HepG2 (cell line): ENCODE measurements around the gene PCYOX1L.

Experiments
- CHD4 ChIP-seq: fragments of 200-600 bp; sonication (generic); IDR thresholded peaks from 2 replicates; pipeline ENCODE4 v1.7.0; 2017; ENCODE audit warnings: mild to moderate bottlenecking, low read length, borderline replicate concordance
- EZH2 ChIP-seq: conservative IDR thresholded peaks from 2 replicates; pipeline ENCODE4 v1.6.1; 2012; ENCODE audit warnings: mild to moderate bottlenecking, low read depth, low read length, moderate library complexity
- HDAC1 ChIP-seq: sonication (generic); formaldehyde crosslinking; IDR thresholded peaks from 2 replicates; pipeline ENCODE4 v1.5.1; 2020; ENCODE audit warnings: mild to moderate bottlenecking, missing genetic modification reagents
- NCOR1 ChIP-seq: fragments of 200-600 bp; sonication (generic); IDR thresholded peaks from 2 replicates; pipeline ENCODE4 v1.7.0; 2017; ENCODE audit warnings: antibody characterized with exemption, low read length, borderline replicate concordance
- SALL2 ChIP-seq: sonication (generic); formaldehyde crosslinking; IDR thresholded peaks from 2 replicates; pipeline ENCODE4 v1.8.1; 2023; ENCODE audit warnings: mild to moderate bottlenecking, missing genetic modification reagents, inconsistent platforms
- SRSF9 ChIP-seq: fragments of 200-400 bp; formaldehyde crosslinking; IDR thresholded peaks from 2 replicates; pipeline ENCODE4 v1.6.1; 2018; ENCODE audit warnings: borderline replicate concordance, mild to moderate bottlenecking, low read depth, low read length; ENCODE audit not compliant: insufficient read depth, poor library complexity, severe bottlenecking
- ZNF256 ChIP-seq: sonication (generic); formaldehyde crosslinking; conservative IDR thresholded peaks from 2 replicates; pipeline ENCODE4 v1.4.0; 2020; ENCODE audit warnings: missing genetic modification reagents
- TF ChIP-seq, protein P1 (sequence below): sonication (generic); formaldehyde crosslinking; IDR thresholded peaks from 2 replicates; pipeline ENCODE4 v1.4.0; 2020; ENCODE audit warnings: missing genetic modification reagents
- TF ChIP-seq, protein P2 (sequence below), 2 experiments: IDR thresholded peaks; 2 replicates each; pipeline ENCODE4 v1.6.1; 2011 to 2012; ENCODE audit warnings: low read length in 2 of 2, borderline replicate concordance in 1 of 2, low read depth in 1 of 2, mild to moderate bottlenecking in 1 of 2, moderate library complexity in 1 of 2

DNA sequence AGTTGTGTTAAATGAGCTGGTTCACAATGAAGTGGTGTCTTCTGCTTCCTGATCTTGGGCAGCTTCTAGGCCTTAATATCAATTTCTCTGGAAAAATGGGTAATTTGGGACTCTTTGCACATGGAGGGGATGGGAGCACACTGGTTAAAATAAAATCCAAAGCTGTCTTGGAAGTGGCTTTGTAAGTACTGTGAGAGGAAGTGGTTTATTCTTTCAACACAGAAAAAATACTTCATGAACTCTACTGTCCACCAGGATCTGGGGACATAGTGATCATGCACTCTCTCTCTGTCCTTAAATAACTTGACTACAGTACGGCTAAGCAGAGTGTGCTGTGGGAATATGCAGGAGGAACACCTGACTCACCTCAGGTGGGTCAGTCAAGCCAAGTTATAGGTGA is 2.4 kb downstream of the PCYOX1L start:
- no peak for TF ChIP-seq SALL2 (CRISPR knock-in tag)
- TF ChIP-seq HDAC1 (CRISPR knock-in tag), result no peak
- TF ChIP-seq, protein P1, sequence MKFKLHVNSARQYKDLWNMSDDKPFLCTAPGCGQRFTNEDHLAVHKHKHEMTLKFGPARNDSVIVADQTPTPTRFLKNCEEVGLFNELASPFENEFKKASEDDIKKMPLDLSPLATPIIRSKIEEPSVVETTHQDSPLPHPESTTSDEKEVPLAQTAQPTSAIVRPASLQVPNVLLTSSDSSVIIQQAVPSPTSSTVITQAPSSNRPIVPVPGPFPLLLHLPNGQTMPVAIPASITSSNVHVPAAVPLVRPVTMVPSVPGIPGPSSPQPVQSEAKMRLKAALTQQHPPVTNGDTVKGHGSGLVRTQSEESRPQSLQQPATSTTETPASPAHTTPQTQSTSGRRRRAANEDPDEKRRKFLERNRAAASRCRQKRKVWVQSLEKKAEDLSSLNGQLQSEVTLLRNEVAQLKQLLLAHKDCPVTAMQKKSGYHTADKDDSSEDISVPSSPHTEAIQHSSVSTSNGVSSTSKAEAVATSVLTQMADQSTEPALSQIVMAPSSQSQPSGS (CRISPR knock-in tag), result no peak
- no peak for TF ChIP-seq CHD4
- TF ChIP-seq EZH2, result no peak
- TF ChIP-seq, protein P2, sequence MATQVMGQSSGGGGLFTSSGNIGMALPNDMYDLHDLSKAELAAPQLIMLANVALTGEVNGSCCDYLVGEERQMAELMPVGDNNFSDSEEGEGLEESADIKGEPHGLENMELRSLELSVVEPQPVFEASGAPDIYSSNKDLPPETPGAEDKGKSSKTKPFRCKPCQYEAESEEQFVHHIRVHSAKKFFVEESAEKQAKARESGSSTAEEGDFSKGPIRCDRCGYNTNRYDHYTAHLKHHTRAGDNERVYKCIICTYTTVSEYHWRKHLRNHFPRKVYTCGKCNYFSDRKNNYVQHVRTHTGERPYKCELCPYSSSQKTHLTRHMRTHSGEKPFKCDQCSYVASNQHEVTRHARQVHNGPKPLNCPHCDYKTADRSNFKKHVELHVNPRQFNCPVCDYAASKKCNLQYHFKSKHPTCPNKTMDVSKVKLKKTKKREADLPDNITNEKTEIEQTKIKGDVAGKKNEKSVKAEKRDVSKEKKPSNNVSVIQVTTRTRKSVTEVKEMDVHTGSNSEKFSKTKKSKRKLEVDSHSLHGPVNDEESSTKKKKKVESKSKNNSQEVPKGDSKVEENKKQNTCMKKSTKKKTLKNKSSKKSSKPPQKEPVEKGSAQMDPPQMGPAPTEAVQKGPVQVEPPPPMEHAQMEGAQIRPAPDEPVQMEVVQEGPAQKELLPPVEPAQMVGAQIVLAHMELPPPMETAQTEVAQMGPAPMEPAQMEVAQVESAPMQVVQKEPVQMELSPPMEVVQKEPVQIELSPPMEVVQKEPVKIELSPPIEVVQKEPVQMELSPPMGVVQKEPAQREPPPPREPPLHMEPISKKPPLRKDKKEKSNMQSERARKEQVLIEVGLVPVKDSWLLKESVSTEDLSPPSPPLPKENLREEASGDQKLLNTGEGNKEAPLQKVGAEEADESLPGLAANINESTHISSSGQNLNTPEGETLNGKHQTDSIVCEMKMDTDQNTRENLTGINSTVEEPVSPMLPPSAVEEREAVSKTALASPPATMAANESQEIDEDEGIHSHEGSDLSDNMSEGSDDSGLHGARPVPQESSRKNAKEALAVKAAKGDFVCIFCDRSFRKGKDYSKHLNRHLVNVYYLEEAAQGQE (IDR thresholded peaks at IDR 0.05; ENCODE audit: borderline replicate concordance in 1 of 2, low read depth in 1 of 2, low read length in 2 of 2), result no peak
- TF ChIP-seq ZNF256 (CRISPR knock-in tag), result no peak
- no peak for TF ChIP-seq SRSF9
- TF ChIP-seq NCOR1, result no peak
